Mesenchymal stem cell (in vitro differentiated cells and primary cell): ENCODE measurements around the gene PIGR.

Experiments
- DNase-seq: peaks from one replicate; pipeline ENCODE4 v3.0.0-alpha.2; 2013
- H2AFZ ChIP-seq: one replicate; pipeline ENCODE4 v1.6.1; 2013; ENCODE audit warnings: low read depth, mild to moderate bottlenecking, control low read depth, inconsistent platforms, low read length, moderate library complexity
- H2AK5ac ChIP-seq: 2 replicates; pipeline ENCODE4 v1.6.1; 2013; ENCODE audit warnings: low read length, moderate library complexity, mild to moderate bottlenecking, inconsistent platforms; ENCODE audit not compliant: severe bottlenecking
- H2BK120ac ChIP-seq: one replicate; pipeline ENCODE4 v1.6.1; 2013; ENCODE audit warnings: low read depth, mild to moderate bottlenecking, inconsistent platforms, low read length, moderate library complexity
- H2BK12ac ChIP-seq, 2 experiments: one replicate each; pipeline ENCODE4 v1.6.1; 2013; ENCODE audit warnings: inconsistent platforms in 2 of 2, low read length in 2 of 2, mild to moderate bottlenecking in 2 of 2, moderate library complexity in 2 of 2, control low read depth in 1 of 2
- H2BK15ac ChIP-seq: one replicate; pipeline ENCODE4 v1.6.1; 2013; ENCODE audit warnings: mild to moderate bottlenecking, low read depth, inconsistent platforms; ENCODE audit not compliant: poor library complexity, severe bottlenecking
- H2BK5ac ChIP-seq: 2 replicates; pipeline ENCODE4 v1.6.1; 2013; ENCODE audit warnings: low read depth, mild to moderate bottlenecking, low read length, control low read depth, inconsistent platforms; ENCODE audit not compliant: poor library complexity, severe bottlenecking
- H3K14ac ChIP-seq, 2 experiments: one replicate each; pipeline ENCODE4 v1.6.1; 2013; ENCODE audit warnings: inconsistent platforms in 2 of 2, low read length in 2 of 2, control low read depth in 1 of 2, mild to moderate bottlenecking in 1 of 2, moderate library complexity in 1 of 2
- H3K18ac ChIP-seq, 2 experiments: one replicate each; pipeline ENCODE4 v1.6.1; 2013; ENCODE audit warnings: inconsistent platforms in 2 of 2, low read length in 2 of 2, control low read depth in 1 of 2, low read depth in 1 of 2, mild to moderate bottlenecking in 1 of 2
- H3K23ac ChIP-seq, 2 experiments: one replicate each; pipeline ENCODE4 v1.6.1; 2013; ENCODE audit warnings: inconsistent platforms in 2 of 2, low read length in 2 of 2, mild to moderate bottlenecking in 2 of 2, moderate library complexity in 2 of 2, control low read depth in 1 of 2
- H3K27ac ChIP-seq: 2 replicates; pipeline ENCODE4 v1.5.1; 2013; ENCODE audit warnings: mild to moderate bottlenecking, moderate library complexity, low read length, control low read depth, inconsistent platforms; ENCODE audit not compliant: poor library complexity, severe bottlenecking
- H3K27me3 ChIP-seq, 2 experiments: 2 replicates each; pipeline versions ENCODE4 v1.6.1 to v1.7.0; 2013; ENCODE audit warnings: low read length in 2 of 2, mild to moderate bottlenecking in 2 of 2, moderate library complexity in 2 of 2, control low read depth in 1 of 2, inconsistent platforms in 1 of 2; ENCODE audit not compliant: control insufficient read depth in 1 of 2, insufficient read depth in 1 of 2
- H3K36me3 ChIP-seq, 2 experiments: 2 replicates each; pipeline versions ENCODE4 v1.6.1 to v1.7.0; 2013; ENCODE audit warnings: low read length in 2 of 2, control low read depth in 1 of 2, inconsistent platforms in 1 of 2, low read depth in 1 of 2, mild to moderate bottlenecking in 1 of 2; ENCODE audit not compliant: insufficient read depth in 2 of 2, control insufficient read depth in 1 of 2
- H3K4ac ChIP-seq, 2 experiments: one replicate each; pipeline ENCODE4 v1.6.1; 2013; ENCODE audit warnings: inconsistent platforms in 2 of 2, low read length in 2 of 2, mild to moderate bottlenecking in 2 of 2, moderate library complexity in 2 of 2, control low read depth in 1 of 2, low read depth in 1 of 2
- H3K4me1 ChIP-seq: 2 replicates; pipeline ENCODE4 v1.6.1; 2013; ENCODE audit warnings: low read depth, low read length, control low read depth; ENCODE audit not compliant: control insufficient read depth, insufficient read depth
- H3K4me2 ChIP-seq: 2 replicates; pipeline ENCODE4 v1.6.1; 2013; ENCODE audit warnings: low read length, mild to moderate bottlenecking, inconsistent platforms; ENCODE audit not compliant: poor library complexity, severe bottlenecking
- H3K4me3 ChIP-seq, 2 experiments: 2 replicates each; pipeline versions ENCODE4 v1.5.1 to v1.7.0; 2013; ENCODE audit warnings: low read length in 2 of 2, mild to moderate bottlenecking in 2 of 2, control low read depth in 1 of 2, low read depth in 1 of 2; ENCODE audit not compliant: insufficient read depth in 1 of 2
- H3K79me1 ChIP-seq: replicated peaks from 2 replicates; pipeline ENCODE4 v1.6.1; 2013; ENCODE audit warnings: mild to moderate bottlenecking, control low read depth, low read length, inconsistent platforms; ENCODE audit not compliant: poor library complexity, severe bottlenecking
- H3K9ac ChIP-seq: 2 replicates; pipeline ENCODE4 v1.7.0; 2013; ENCODE audit warnings: mild to moderate bottlenecking, low read length, moderate library complexity
- H3K9me3 ChIP-seq: 2 replicates; pipeline ENCODE4 v1.7.0; 2013; ENCODE audit warnings: mild to moderate bottlenecking, low read length; ENCODE audit not compliant: control insufficient read depth
- H4K8ac ChIP-seq: one replicate; pipeline ENCODE4 v1.6.1; 2013; ENCODE audit warnings: inconsistent platforms, mild to moderate bottlenecking, low read length, moderate library complexity
- H4K91ac ChIP-seq: one replicate; pipeline ENCODE4 v1.6.1; 2013; ENCODE audit warnings: mild to moderate bottlenecking, low read length, inconsistent platforms
- WGBS: methylation state at CpG from one replicate; pipeline ENCODE4 v1.1.7; 2013; ENCODE audit warnings: mixed read lengths; 5-methylcytosine and 5-hydroxymethylcytosine counted together

The PIGR gene

GRCh38 chr1:206978259-206978658 is 32.0 kb upstream of the PIGR start:
- H4K8ac ChIP-seq = no peak overlapping the region
- no peak overlapping the region for H3K18ac ChIP-seq
- no peak overlapping the region for H3K4ac ChIP-seq
- no peak for DNase-seq
- no peak overlapping the region for H2AK5ac ChIP-seq
- H2AFZ ChIP-seq = no peak overlapping the region
- H2BK120ac ChIP-seq = no peak overlapping the region
- H3K4me3 ChIP-seq = no peak overlapping the region
- H3K9ac ChIP-seq = no peak overlapping the region
- H3K4me1 ChIP-seq = no peaks in the 10 kb centered on the region
- H2BK12ac ChIP-seq = no peak overlapping the region
- no peak overlapping the region for H4K91ac ChIP-seq
- no peak overlapping the region for H3K27ac ChIP-seq
- H2BK5ac ChIP-seq = no peak overlapping the region
- no peak overlapping the region for H3K14ac ChIP-seq
- no peaks in the 10 kb centered on the region for H3K36me3 ChIP-seq
- H3K27me3 ChIP-seq = peaks cover 21 to 32% of the 10 kb centered on the region in 2 experiments
- no peaks in the 10 kb centered on the region for H3K9me3 ChIP-seq
- no peaks in the 10 kb centered on the region for H3K79me1 ChIP-seq
- no peak overlapping the region for H2BK15ac ChIP-seq
- H3K23ac ChIP-seq = no peak overlapping the region
- H3K4me2 ChIP-seq = no peak overlapping the region
- WGBS = 89% methylated on average over 7 of the region's 7 CpGs

GRCh38 chr1:206975306-206975705 is 29.0 kb upstream of the PIGR start:
- Histone ChIP-seq H3K4me2 (no peak overlapping the region), H3K27ac (no peak overlapping the region), H2BK5ac (no peak overlapping the region), H3K4me3 (no peak overlapping the region), H3K79me1 (no peaks in the 10 kb centered on the region), H3K23ac (no peak overlapping the region), H3K36me3 (no peaks in the 10 kb centered on the region), H3K4ac (no peak overlapping the region), H3K18ac (no peak overlapping the region), H2BK12ac (no peak overlapping the region), H2AFZ (no peak overlapping the region), H2BK15ac (no peak overlapping the region), H2AK5ac (no peak overlapping the region), H3K14ac (no peak overlapping the region), H3K27me3 (peaks cover 8 to 45% of the 10 kb centered on the region in 2 experiments), H4K8ac (no peak overlapping the region), H4K91ac (no peak overlapping the region), H3K9me3 (no peaks in the 10 kb centered on the region), H3K9ac (no peak overlapping the region), H3K4me1 (no peaks in the 10 kb centered on the region), H2BK120ac (no peak overlapping the region)
- DNase-seq = no peak
- 50% methylated on average over 1 of the region's 1 CpG for WGBS

GRCh38 chr1:206974140-206974539 is 27.9 kb upstream of the PIGR start:
- H3K27me3 ChIP-seq = peaks cover 3 to 57% of the 10 kb centered on the region in 2 experiments
- no peak overlapping the region for H3K27ac ChIP-seq
- H3K9ac ChIP-seq = no peak overlapping the region
- no peak overlapping the region for H3K4me3 ChIP-seq
- H4K91ac ChIP-seq = no peak overlapping the region
- H2BK12ac ChIP-seq = no peak overlapping the region
- no peak overlapping the region for H3K23ac ChIP-seq
- no peaks in the 10 kb centered on the region for H3K9me3 ChIP-seq
- H2BK15ac ChIP-seq = no peak overlapping the region
- H2AK5ac ChIP-seq = no peak overlapping the region
- no peak overlapping the region for H3K4ac ChIP-seq
- H3K4me1 ChIP-seq = peaks cover 1% of the 10 kb centered on the region
- DNase-seq = no peak
- H2BK120ac ChIP-seq = no peak overlapping the region
- no peak overlapping the region for H3K4me2 ChIP-seq
- H3K36me3 ChIP-seq = no peaks in the 10 kb centered on the region
- no peak overlapping the region for H2BK5ac ChIP-seq
- H2AFZ ChIP-seq = no peak overlapping the region
- no peaks in the 10 kb centered on the region for H3K79me1 ChIP-seq
- 88% methylated on average over 3 of the region's 3 CpGs for WGBS
- no peak overlapping the region for H3K14ac ChIP-seq
- no peak overlapping the region for H3K18ac ChIP-seq
- no peak overlapping the region for H4K8ac ChIP-seq

DNA sequence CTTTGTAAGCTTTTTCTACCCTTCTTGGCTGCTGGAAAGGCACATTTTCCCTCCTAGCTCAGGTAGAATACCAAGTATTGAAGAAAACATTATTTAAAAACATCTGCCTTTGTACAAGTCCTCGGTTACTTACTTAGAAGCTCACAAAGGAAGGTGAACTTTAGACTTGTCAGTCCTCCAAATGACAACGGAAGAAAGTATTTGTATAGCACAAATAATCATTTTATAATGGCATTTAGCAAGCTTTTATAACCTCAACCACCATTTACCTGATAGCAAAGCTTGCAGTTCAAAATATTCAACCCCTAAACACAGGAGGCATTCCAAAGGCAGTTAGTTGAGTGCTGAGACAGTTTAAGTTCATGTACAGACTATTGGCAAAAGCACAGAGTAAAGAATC is 26.5 kb upstream of the PIGR start:
- no peaks in the 10 kb centered on the region for H3K9me3 ChIP-seq

More for the DNA sequence above, 26.5 kb upstream of the PIGR start:
- H3K18ac ChIP-seq = no peak overlapping the region
- H3K4ac ChIP-seq = no peak overlapping the region
- no peak overlapping the region for H3K14ac ChIP-seq
- H3K27me3 ChIP-seq = peaks cover 3 to 67% of the 10 kb centered on the region in 2 experiments
- WGBS = no CpG with 5 or more reads among the region's 2 CpGs
- no peak overlapping the region for H2BK5ac ChIP-seq
- H2BK12ac ChIP-seq = no peak overlapping the region
- H3K79me1 ChIP-seq = no peaks in the 10 kb centered on the region
- H3K4me3 ChIP-seq = no peak overlapping the region
- H2BK15ac ChIP-seq = no peak overlapping the region
- no peak for DNase-seq
- no peak overlapping the region for H4K91ac ChIP-seq
- H2AK5ac ChIP-seq = no peak overlapping the region
- no peaks in the 10 kb centered on the region for H3K36me3 ChIP-seq
- no peak overlapping the region for H3K4me2 ChIP-seq
- no peak overlapping the region for H3K23ac ChIP-seq
- peaks cover 2% of the 10 kb centered on the region for H3K4me1 ChIP-seq
- H4K8ac ChIP-seq = no peak overlapping the region
- no peak overlapping the region for H2BK120ac ChIP-seq
- H2AFZ ChIP-seq = no peak overlapping the region
- H3K9ac ChIP-seq = no peak overlapping the region
- H3K27ac ChIP-seq = no peak overlapping the region
